IPS-NIHi7 (cell line): ENCODE data around the gene MRGPRX3.

ENCODE experiments used
- DNase-seq: peaks from one replicate; pipeline ENCODE4 v3.0.0; 2012; ENCODE audit warnings: mixed read lengths; ENCODE audit errors: extremely low spot score

Gene MRGPRX3

GRCh38 chr11:18168372-18168771 lies 36.0 kb downstream of the MRGPRX3 start:
- no peak for DNase-seq

GRCh38 chr11:18171377-18172000 lies 39.1 kb downstream of the MRGPRX3 start:
- peak; percentile 66 for DNase-seq

GRCh38 chr11:18172666-18173065 lies 40.3 kb downstream of the MRGPRX3 start, which contains the start of gene MRGPRX4:
MRGPRX4 (plus strand) TSS chr11:18172837; CDS start chr11:18173257, 420 bp downstream.
- DNase-seq, result no peak

GRCh38 chr11:18173225-18173866 lies 41.0 kb downstream of the MRGPRX3 start:
- no peak for DNase-seq
